ENCODE data around the gene IQCH. TPM values are rescaled to one million over a fixed set of nuclear protein-coding genes. Genes with fewer than 3 reads are reported as not detected.

The IQCH gene
- total RNA-seq, 1 experiment from 2014 or later, result 7.0 TPM

- no peak for DNase-seq (ENCODE audit: low read depth)
These were observed 45.9 kb downstream of the IQCH start for GRCh38 chr15:67300266-67301025.

- DNase-seq (ENCODE audit: low read depth), result peak; percentile 38
These were observed 49.1 kb downstream of the IQCH start for GRCh38 chr15:67303490-67304363.

- no peak for DNase-seq (ENCODE audit: low read depth)
These were observed 50.2 kb downstream of the IQCH start for GRCh38 chr15:67304778-67305177.

- peak; percentile 71 for DNase-seq (ENCODE audit: low read depth)
These were observed 50.9 kb downstream of the IQCH start for GRCh38 chr15:67305506-67305905.

GRCh38 chr15:67307156-67307555, 52.6 kb downstream of the IQCH start:
- no peak for DNase-seq (ENCODE audit: low read depth)

- DNase-seq (ENCODE audit: low read depth), result no peak
These were observed 53.5 kb downstream of the IQCH start for GRCh38 chr15:67307889-67308597.

GRCh38 chr15:67311731-67312130, 57.1 kb downstream of the IQCH start:
- no peak for DNase-seq (ENCODE audit: low read depth)

GRCh38 chr15:67319961-67320360, 65.4 kb downstream of the IQCH start:
- DNase-seq (ENCODE audit: low read depth), result no peak

- DNase-seq (ENCODE audit: low read depth), result no peak
These were observed 66.8 kb downstream of the IQCH start for GRCh38 chr15:67321352-67321751.

GRCh38 chr15:67322481-67322880, 67.9 kb downstream of the IQCH start:
- DNase-seq (ENCODE audit: low read depth), result no peak

- no peak for DNase-seq (ENCODE audit: low read depth)
These were observed 72.7 kb downstream of the IQCH start for GRCh38 chr15:67327312-67327711.

GRCh38 chr15:67327737-67328136, 73.2 kb downstream of the IQCH start:
- DNase-seq (ENCODE audit: low read depth), result no peak

GRCh38 chr15:67329984-67330733, 75.6 kb downstream of the IQCH start:
- DNase-seq (ENCODE audit: low read depth), result no peak

GRCh38 chr15:67331676-67332075, 77.1 kb downstream of the IQCH start:
- peak; percentile 31 for DNase-seq (ENCODE audit: low read depth)

- DNase-seq (ENCODE audit: low read depth), result no peak
These were observed 80.4 kb downstream of the IQCH start for GRCh38 chr15:67335026-67335425.

GRCh38 chr15:67335534-67336222, 81.1 kb downstream of the IQCH start:
- no peak for DNase-seq (ENCODE audit: low read depth)

GRCh38 chr15:67340630-67341029, 86.0 kb downstream of the IQCH start:
- DNase-seq (ENCODE audit: low read depth), result no peak

GRCh38 chr15:67341539-67341938, 87.0 kb downstream of the IQCH start:
- no peak for DNase-seq (ENCODE audit: low read depth)

GRCh38 chr15:67343206-67343605, 88.6 kb downstream of the IQCH start:
- DNase-seq (ENCODE audit: low read depth), result no peak

GRCh38 chr15:67349634-67350033, 95.0 kb downstream of the IQCH start:
- DNase-seq (ENCODE audit: low read depth), result peak; percentile 6

- DNase-seq (ENCODE audit: low read depth), result no peak
These were observed 95.5 kb downstream of the IQCH start for GRCh38 chr15:67350042-67350441.

All from RPMI7951 (cell line).